IPS-NIHi11 (cell line): ENCODE measurements around the gene REV3L.
"Not testable (repeated sequence)": the region's sequence is repeated elsewhere in the genome, so short reads cannot be mapped to it uniquely, and the experiment has no call there.

Source experiments
- DNase-seq: peaks from one replicate; pipeline ENCODE4 v3.0.0; 2012; ENCODE audit warnings: mixed read lengths, low spot score

REV3L gene

DNA sequence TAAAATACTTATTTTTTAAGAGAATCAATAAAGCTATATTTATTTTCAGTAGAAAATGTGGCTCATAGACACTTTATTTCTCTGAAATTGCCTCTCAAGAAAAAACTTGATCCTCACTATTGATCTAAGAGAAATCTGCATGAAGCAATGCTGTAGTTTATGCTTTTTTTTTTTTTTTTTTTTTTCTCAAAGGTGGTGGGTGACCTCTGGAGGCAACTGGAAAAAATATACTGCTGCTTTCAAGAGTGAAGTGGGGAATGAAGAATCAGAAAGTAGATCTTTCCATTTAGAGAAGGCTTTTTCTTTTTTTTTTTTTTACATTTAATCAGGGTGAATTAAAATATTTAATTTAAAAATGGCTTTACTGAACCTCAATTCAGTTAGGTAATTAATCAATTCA, 226.4 kb downstream of the REV3L start:
- no peak for DNase-seq

DNA sequence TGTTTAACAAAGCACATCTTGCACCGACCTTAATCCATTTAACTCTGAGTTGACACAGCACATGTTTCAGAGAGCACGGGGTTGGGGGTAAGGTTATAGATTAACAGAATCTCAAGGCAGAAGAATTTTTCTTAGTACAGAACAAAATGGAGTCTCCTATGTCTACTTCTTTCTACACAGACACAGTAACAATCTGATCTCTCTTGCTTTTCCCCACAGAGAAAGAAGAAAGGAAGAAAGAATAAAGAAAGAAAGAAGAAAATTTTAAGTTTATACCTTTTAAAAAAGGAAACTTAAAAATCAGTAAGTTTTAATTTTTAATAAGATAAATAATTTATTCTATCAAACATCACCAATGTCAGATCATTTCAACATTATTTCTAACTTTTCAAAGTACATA, 227.2 kb downstream of the REV3L start:
- not testable (repeated sequence) for DNase-seq

DNA sequence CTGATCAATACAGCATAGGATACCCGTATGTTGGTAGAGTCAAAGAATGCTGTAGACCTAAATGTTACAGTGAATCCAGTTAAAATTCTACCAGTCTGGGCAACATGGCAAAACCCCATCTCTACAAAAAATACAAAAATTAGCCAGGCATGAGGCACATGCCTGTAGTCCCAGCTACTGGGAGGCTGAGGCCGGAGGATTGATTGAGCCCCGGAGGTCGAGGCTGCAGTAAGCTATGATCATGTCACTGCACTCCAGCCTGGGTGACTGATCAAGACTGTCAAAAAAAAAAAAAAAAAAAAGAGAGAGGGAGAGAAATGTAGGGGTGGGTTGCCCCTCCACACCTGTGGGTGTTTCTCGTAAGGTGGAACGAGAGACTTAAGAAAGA, 228.2 kb downstream of the REV3L start:
- no peak for DNase-seq

DNA sequence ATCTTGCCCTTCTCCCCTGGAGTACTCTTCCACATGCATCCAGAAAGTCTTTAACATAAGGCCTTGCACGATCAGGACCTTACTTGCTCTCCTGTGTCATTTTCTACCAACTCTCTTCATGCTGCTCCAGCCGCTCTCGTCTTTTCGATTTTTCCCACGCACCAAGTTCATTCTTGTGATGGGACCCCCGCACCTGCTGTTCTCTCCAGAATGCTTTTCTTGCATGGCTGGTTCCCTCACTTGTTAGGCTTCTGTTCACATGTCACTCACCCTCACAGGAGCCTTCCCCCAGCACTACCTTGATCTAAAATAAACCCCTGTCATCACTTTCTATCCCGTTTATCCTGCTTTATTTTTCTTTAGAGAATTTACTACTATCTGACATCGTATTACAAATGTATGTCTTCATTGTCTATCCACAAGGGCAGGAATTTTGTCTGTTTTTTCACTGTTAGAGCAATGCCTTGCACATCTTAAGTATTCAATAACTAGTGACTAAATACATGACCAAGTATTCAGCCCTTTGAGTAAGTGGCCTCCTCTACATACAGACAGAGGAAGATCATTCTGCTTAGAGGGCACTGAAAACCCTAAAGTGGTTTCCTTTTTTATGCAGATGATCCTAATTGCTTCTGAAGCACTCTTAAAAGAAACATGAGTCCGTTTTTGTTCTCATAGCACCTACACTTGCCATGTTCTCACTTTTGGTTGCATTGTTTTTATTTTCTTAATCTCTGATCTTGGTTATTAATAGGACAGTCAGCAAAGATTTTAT, 228.8 kb downstream of the REV3L start:
- peak; percentile 17 for DNase-seq

DNA sequence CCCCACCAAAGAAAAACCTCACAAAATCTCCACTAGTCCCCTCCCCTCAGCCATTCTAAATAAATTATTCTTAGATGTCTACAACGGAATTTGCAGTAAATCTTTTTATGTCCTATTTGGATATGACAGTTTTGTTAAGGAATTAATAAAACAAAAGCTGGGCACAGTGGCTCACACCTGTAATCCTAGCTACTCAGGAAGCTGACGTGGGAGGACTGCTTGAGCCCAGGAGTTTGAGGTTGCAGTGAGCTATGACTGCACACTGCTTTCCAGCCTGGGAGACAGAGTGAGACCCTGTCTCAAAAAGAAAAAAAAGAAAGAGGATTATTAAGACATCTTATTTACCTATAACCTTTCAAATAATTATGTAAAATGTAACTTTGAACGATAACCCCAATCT, 230.3 kb downstream of the REV3L start:
- DNase-seq: no peak

DNA sequence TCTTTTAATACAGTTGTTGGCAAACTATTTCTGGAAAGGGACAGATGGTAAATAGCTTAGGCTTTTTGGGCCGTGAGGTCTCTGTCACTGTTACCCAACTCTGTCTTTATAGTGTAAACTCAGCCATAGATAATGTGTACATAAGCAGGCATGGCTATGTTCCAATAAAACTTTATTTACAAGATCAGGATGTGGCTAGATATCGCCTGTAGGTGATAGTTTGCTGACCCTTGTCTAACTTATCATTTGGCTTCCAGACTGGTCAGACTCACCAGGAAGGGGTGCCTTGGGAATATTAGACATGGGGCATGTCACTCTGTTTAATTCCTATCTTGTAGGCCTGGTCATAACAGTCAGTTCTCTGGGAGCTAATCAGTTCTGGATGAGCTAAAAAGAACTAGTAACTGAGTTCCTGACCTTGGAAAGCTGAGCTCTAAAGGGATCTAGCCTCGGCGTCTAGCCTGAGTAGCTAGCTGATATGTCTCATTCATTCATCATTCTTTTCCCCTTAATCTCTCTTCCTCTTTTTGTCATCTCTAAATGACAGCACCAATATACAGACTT, 232.1 kb downstream of the REV3L start:
- DNase-seq: no peak
